K562 (cell line): ENCODE data around the gene CFAP92. TPM values are rescaled to one million over a fixed set of nuclear protein-coding genes. Genes with fewer than 3 reads are reported as not detected.

Experiments
- ARNT ChIP-seq, 2 experiments: fragments of 450-650 bp; IDR thresholded peaks; 2 replicates each; pipeline ENCODE4 v1.6.1; 2016; ENCODE audit warnings: mild to moderate bottlenecking in 1 of 2
- EWSR1 ChIP-seq: fragments of 450-650 bp; IDR thresholded peaks from 2 replicates; pipeline ENCODE4 v1.6.1; 2018; ENCODE audit warnings: borderline replicate concordance, mild to moderate bottlenecking, low read depth, moderate library complexity; ENCODE audit not compliant: partially characterized antibody
- PHB2 ChIP-seq: fragments of 450-650 bp; IDR thresholded peaks from 2 replicates; pipeline ENCODE4 v1.6.1; 2017; ENCODE audit warnings: low read depth
- RBFOX2 ChIP-seq: fragments of 200-400 bp; formaldehyde crosslinking; IDR thresholded peaks from 2 replicates; pipeline ENCODE4 v1.6.1; 2017; ENCODE audit warnings: low read depth, mild to moderate bottlenecking, low read length, moderate library complexity
- RBM25 ChIP-seq: fragments of 200-400 bp; formaldehyde crosslinking; IDR thresholded peaks from 2 replicates; pipeline ENCODE4 v1.6.1; 2018; ENCODE audit warnings: low read length, low read depth, moderate library complexity; ENCODE audit not compliant: severe bottlenecking
- STAT5B ChIP-seq: fragments of 250-450 bp; sonication (Bioruptor Pico); IDR thresholded peaks from 2 replicates; pipeline ENCODE4 v1.8.0; 2021; ENCODE audit warnings: mild to moderate bottlenecking, inconsistent platforms
- ZNF134 ChIP-seq: fragments of 250-450 bp; sonication (Bioruptor Pico); conservative IDR thresholded peaks from 2 replicates; pipeline ENCODE4 v1.4.0; 2020
- ZNF224 ChIP-seq: sonication (generic); formaldehyde crosslinking; IDR thresholded peaks from 2 replicates; pipeline ENCODE4 v1.8.0; 2022; ENCODE audit warnings: mild to moderate bottlenecking, missing genetic modification reagents
- polyA plus RNA-seq, 8 experiments: library from polyadenylated mRNA; depleted of rRNA in 4 of 8; stranded (reverse) in 5 of 8; unstranded in 3 of 8; fragments of >200 nt; fragmentation: Nextera tagmentation in 2 of 8; fragmentation: Illumina TruSeq in 1 of 8; extraction: Ambion mirVana in 2 of 8; extraction: Trizol in 1 of 8; gene quantifications; 2 replicates each; pipeline versions ENCODE4 v1.2.1 to v1.2.3, GENCODE V29; 2011 to 2014; ENCODE audit warnings: inconsistent platforms in 1 of 8, missing spikeins in 1 of 8
- total RNA-seq, 7 experiments: library from RNA; depleted of rRNA in 6 of 7; stranded (reverse); fragments of >200 nt in 6 of 7; fragmentation: Illumina TruSeq in 2 of 7; extraction: Trizol in 2 of 7; gene quantifications; 2 replicates each; pipeline versions ENCODE4 v1.2.1 to v1.2.3, GENCODE V29; 2011 to 2021; ENCODE audit warnings: low replicate concordance in 1 of 7
- TF ChIP-seq, protein P1 (sequence below): fragments of 450-650 bp; IDR thresholded peaks from 2 replicates; pipeline ENCODE4 v1.6.1; 2014; ENCODE audit warnings: low read depth, mild to moderate bottlenecking, moderate library complexity, borderline replicate concordance
- TF ChIP-seq, protein P2 (sequence below): fragments of 450-650 bp; IDR thresholded peaks from 2 replicates; pipeline ENCODE4 v1.6.1; 2016; ENCODE audit warnings: borderline replicate concordance

CFAP92 gene
- total and polyA plus RNA-seq, 9 of the 15 experiments (the other 6 are each of a cell fraction or from before 2014, with no cell fraction given), result 0.06 to 0.62 (median 0.36) TPM

DNA sequence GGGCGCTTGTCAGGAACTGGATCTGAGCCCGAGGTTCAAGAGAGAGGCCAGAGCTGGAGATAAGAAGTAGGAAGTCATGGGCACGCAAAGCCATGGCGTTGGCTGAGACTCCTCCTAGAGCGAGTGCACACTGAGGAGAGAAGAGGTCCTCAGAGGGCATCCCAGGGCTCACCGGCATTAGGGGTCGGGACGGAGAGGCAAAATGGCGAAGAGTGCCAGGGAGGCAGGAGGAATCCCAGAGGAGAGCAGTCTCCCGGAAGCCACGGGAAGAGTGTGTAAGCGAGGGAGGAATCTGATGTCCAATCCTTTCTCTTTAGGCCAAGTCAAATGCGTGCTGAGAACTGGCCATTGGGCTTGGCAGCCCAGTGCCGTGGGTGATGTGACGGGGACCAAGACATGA is 31.2 kb upstream of the CFAP92 start (continued):
- TF ChIP-seq RBFOX2, result no peak
- no peak for TF ChIP-seq ZNF134
- TF ChIP-seq ARNT (IDR thresholded peaks at IDR 0.05), result no peak
- TF ChIP-seq RBM25, result no peak
- no peak for TF ChIP-seq ZNF224 (CRISPR knock-in tag)
- no peak for TF ChIP-seq STAT5B
- TF ChIP-seq, protein P1, sequence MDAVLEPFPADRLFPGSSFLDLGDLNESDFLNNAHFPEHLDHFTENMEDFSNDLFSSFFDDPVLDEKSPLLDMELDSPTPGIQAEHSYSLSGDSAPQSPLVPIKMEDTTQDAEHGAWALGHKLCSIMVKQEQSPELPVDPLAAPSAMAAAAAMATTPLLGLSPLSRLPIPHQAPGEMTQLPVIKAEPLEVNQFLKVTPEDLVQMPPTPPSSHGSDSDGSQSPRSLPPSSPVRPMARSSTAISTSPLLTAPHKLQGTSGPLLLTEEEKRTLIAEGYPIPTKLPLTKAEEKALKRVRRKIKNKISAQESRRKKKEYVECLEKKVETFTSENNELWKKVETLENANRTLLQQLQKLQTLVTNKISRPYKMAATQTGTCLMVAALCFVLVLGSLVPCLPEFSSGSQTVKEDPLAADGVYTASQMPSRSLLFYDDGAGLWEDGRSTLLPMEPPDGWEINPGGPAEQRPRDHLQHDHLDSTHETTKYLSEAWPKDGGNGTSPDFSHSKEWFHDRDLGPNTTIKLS, result no peak
- TF ChIP-seq, protein P2, sequence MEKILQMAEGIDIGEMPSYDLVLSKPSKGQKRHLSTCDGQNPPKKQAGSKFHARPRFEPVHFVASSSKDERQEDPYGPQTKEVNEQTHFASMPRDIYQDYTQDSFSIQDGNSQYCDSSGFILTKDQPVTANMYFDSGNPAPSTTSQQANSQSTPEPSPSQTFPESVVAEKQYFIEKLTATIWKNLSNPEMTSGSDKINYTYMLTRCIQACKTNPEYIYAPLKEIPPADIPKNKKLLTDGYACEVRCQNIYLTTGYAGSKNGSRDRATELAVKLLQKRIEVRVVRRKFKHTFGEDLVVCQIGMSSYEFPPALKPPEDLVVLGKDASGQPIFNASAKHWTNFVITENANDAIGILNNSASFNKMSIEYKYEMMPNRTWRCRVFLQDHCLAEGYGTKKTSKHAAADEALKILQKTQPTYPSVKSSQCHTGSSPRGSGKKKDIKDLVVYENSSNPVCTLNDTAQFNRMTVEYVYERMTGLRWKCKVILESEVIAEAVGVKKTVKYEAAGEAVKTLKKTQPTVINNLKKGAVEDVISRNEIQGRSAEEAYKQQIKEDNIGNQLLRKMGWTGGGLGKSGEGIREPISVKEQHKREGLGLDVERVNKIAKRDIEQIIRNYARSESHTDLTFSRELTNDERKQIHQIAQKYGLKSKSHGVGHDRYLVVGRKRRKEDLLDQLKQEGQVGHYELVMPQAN, result no peak
- TF ChIP-seq PHB2, result no peak
- no peak for TF ChIP-seq EWSR1
- TF ChIP-seq, all 486 proteins: peak for 0
